ENCODE data around the gene CLDN24.
A peak's percentile ranks its signal among the peaks of the same experiment; 100 is the strongest.

The CLDN24 gene

DNA sequence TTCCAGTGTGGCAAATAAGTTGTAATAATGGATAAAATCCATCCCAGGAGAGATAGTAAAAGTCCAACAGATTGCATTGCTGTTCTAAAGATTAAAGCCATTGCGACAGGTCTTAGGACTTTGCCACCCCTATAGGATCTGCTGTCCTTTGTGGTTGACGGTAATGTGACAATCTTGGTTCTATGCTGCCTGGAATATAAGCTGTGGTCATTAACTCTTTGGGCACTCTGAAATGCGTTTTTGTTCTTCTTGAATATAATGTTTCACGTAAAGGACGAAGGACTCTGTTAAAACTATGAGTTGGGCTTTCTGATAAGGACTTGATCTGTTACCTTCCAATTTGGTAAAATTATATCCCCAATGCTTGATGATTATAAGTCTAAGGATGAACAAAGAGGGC lies at the start of gene CLDN24:
Gene CLDN24 (minus strand): TSS at position 101 of the 400 bp plus-strand sequence. CDS start 0 bp downstream, at position 101.
- Histone ChIP-seq H3K4me3 (no peak within 1 kb of the TSS), H3K9ac (ENCODE audit: insufficient read length) (no peak within 1 kb of the TSS), H3K9me3 (ENCODE audit: low read depth, low read length) (no peaks in the 10 kb centered on the region), H3K36me3 (ENCODE audit: insufficient read depth, low read length) (no peaks in the 10 kb centered on the region), H3K27ac (no peak within 1 kb of the TSS)
- no peak for DNase-seq (ENCODE audit: low read depth, low spot score)
- TF ChIP-seq FOXP2 (optimal IDR thresholded peaks at IDR 0.05; ENCODE audit: control extremely low read depth, extremely low read length, insufficient read depth) (no peak), EZH2 (IDR thresholded peaks at IDR 0.05) (no peak), POLR2AphosphoS5 (IDR thresholded peaks at IDR 0.05; ENCODE audit: borderline replicate concordance, low read depth, low read length) (no peak)

DNA sequence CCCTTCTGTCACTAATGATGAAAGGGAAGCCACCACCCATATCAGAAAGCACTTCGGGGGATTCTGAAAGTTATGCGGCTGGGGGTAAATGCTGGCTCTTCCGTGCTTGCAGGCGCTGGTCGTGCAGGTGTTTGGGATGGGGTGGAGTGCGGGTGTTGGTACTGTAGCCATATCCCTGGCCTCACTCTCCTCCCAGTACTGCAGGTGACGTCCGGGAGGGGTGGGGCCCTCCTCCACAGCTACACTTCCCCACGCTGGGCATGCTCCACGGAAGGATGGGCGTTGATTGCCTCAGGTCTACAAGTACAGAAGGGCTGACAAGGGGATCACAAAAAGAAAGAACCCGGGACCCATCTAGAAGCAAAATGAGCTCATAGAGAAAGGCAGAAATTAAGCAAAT lies 48.6 kb upstream of the CLDN24 start:
- no peak for DNase-seq (ENCODE audit: low read depth, low spot score)
- Histone ChIP-seq H3K4me3 (no peak overlapping the region), H3K9ac (ENCODE audit: insufficient read length) (no peak overlapping the region), H3K36me3 (ENCODE audit: insufficient read depth, low read length) (no peaks in the 10 kb centered on the region), H3K27ac (no peak overlapping the region), H3K9me3 (ENCODE audit: low read depth, low read length) (no peaks in the 10 kb centered on the region)
- TF ChIP-seq POLR2AphosphoS5 (IDR thresholded peaks at IDR 0.05; ENCODE audit: borderline replicate concordance, low read depth, low read length) (no peak), EZH2 (IDR thresholded peaks at IDR 0.05) (no peak), FOXP2 (optimal IDR thresholded peaks at IDR 0.05; ENCODE audit: control extremely low read depth, extremely low read length, insufficient read depth) (no peak)

DNA sequence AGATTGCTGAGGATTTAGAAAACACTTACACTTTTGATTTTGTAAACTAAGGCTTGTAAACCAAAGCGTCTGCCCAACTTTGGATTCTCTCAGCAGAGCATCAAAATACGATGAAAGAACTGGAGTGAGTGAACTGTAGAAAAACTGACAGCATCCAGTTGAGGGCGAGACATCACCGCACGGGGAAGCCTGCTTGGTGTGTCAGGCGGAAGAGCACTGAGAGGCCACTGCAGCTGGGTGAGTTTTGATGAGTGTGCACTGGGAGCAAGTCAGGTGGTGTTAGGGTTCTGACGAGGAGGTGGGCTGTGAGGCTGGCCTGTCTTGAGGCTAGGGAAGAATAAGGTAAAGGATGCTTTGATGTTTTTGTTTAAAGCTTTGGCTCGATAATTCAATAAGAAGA lies 46.8 kb upstream of the CLDN24 start:
- no peak overlapping the region for H3K27ac ChIP-seq
- no peaks in the 10 kb centered on the region for H3K9me3 ChIP-seq (ENCODE audit: low read depth, low read length)
- no peak for DNase-seq (ENCODE audit: low read depth, low spot score)
- no peak overlapping the region for H3K9ac ChIP-seq (ENCODE audit: insufficient read length)
- H3K4me3 ChIP-seq = no peak overlapping the region
- TF ChIP-seq EZH2 (IDR thresholded peaks at IDR 0.05) (no peak), FOXP2 (optimal IDR thresholded peaks at IDR 0.05; ENCODE audit: control extremely low read depth, extremely low read length, insufficient read depth) (no peak), POLR2AphosphoS5 (IDR thresholded peaks at IDR 0.05; ENCODE audit: borderline replicate concordance, low read depth, low read length) (no peak)
- H3K36me3 ChIP-seq (ENCODE audit: insufficient read depth, low read length) = no peaks in the 10 kb centered on the region

DNA sequence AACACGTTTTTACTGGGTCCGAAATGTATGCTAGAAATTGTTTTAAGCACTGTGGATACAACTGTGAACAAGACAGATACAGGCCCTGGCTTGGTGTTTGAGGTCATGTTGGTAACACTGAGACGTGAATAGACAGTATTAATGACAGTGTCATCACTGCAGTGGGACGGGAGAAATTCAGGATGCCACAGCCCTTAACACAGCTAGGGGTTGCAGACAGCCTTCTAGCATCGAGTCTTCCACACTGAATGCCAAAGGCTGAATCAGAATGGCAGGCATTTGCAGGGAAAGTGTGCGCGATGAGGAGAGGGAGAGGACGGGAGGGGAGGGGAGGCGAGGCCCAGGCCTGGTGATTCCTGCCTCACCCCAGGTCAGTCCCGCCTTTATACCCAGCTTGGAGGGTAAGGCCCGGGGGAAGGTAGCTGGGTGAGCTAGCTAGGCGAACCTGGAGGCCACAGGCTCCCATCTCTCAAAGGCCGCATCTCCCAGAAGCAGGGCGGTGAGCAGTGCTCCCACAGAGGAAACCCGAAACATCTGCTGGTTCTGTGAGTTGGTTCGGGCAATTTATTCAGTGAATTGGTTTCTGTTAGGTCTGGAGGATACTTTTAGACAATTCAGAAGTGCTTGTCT lies 44.1 kb upstream of the CLDN24 start:
- Histone ChIP-seq H3K27ac (no peak overlapping the region), H3K36me3 (ENCODE audit: insufficient read depth, low read length) (no peaks in the 10 kb centered on the region), H3K9me3 (ENCODE audit: low read depth, low read length) (no peaks in the 10 kb centered on the region), H3K4me3 (no peak overlapping the region), H3K9ac (ENCODE audit: insufficient read length) (no peak overlapping the region)
- DNase-seq (ENCODE audit: low read depth, low spot score) = no peak
- TF ChIP-seq POLR2AphosphoS5 (IDR thresholded peaks at IDR 0.05; ENCODE audit: borderline replicate concordance, low read depth, low read length) (no peak), FOXP2 (optimal IDR thresholded peaks at IDR 0.05; ENCODE audit: control extremely low read depth, extremely low read length, insufficient read depth) (no peak), EZH2 (IDR thresholded peaks at IDR 0.05) (no peak)

DNA sequence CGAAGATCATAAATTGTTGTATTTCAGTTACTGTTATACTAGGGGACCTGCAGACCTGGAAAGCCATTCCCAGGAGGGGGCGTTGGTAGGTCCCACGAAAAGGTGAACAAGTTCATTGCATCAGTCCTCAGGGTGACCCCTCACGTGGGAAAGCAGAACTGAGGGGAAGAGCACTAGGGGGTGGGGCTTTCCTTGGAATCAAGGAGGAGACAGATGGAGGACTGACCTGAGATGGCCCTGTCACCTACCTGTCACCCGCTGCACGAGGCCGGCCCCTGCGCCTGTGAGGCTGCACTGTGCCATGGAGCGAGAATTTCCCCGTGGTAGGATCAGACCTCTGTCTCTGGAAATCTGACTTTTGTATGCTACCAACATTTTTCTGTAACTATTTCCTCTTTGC lies 41.8 kb upstream of the CLDN24 start:
- Histone ChIP-seq H3K27ac (no peak overlapping the region), H3K9ac (ENCODE audit: insufficient read length) (no peak overlapping the region), H3K9me3 (ENCODE audit: low read depth, low read length) (no peaks in the 10 kb centered on the region), H3K36me3 (ENCODE audit: insufficient read depth, low read length) (no peaks in the 10 kb centered on the region), H3K4me3 (no peak overlapping the region)
- DNase-seq (ENCODE audit: low read depth, low spot score) = no peak
- TF ChIP-seq POLR2AphosphoS5 (IDR thresholded peaks at IDR 0.05; ENCODE audit: borderline replicate concordance, low read depth, low read length) (no peak), EZH2 (IDR thresholded peaks at IDR 0.05) (no peak), FOXP2 (optimal IDR thresholded peaks at IDR 0.05; ENCODE audit: control extremely low read depth, extremely low read length, insufficient read depth) (no peak)

DNA sequence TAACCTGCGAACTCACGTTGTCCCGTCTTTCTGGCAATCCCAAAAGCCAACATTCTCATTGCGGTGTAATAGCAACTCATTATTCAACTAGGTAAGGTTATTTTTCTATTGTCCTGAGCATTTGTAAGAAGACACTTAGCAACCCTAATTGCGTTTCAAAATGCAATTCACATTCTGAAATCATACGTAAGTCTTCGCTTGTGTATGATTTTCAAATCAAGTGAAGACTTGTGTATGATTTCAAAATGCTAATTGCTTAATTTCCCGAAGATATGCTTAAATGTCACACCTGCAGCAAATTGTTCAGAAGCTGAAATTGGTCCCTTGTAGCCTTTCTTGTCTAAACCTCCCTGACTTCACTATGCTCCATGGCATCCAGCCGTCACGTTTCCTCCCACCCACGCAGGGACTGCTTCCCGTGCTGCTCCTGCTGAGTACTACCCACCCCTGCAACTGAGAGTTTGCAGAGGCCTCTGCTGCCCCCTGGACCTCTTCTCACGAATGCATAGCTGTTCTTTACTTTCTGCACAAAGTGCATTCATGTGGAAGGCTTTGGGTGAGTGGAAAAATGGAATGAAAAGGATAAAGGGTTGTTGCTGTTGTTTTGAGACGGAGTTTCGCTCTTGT lies 40.8 kb upstream of the CLDN24 start:
- peak; percentile 0 for DNase-seq (ENCODE audit: low read depth, low spot score)

DNA sequence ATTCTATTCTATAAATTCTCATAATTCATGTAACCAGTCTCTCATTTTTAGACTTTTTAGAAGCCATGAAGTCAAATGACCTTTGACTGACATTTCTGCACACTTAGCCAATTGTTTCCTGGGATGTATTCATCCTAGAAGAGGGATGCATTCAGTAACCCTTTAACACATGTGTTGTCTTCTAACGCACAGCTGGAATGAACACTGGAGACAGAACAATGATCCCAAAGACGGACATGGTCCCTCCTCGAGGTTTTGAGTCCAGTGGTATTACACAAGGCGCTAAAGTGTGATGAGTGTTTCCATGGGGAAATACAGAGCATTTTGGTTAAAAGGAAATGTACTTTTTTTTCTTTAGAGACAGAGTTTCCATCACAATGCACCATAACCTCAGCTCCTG lies 39.8 kb upstream of the CLDN24 start:
- H3K27ac ChIP-seq = no peak overlapping the region
- TF ChIP-seq EZH2 (IDR thresholded peaks at IDR 0.05) = no peak
- no peak for TF ChIP-seq POLR2AphosphoS5 (IDR thresholded peaks at IDR 0.05; ENCODE audit: borderline replicate concordance, low read depth, low read length)
- TF ChIP-seq FOXP2 (optimal IDR thresholded peaks at IDR 0.05; ENCODE audit: control extremely low read depth, extremely low read length, insufficient read depth) = no peak
- no peak for DNase-seq (ENCODE audit: low read depth, low spot score)
- no peak overlapping the region for H3K4me3 ChIP-seq
- no peaks in the 10 kb centered on the region for H3K9me3 ChIP-seq (ENCODE audit: low read depth, low read length)
- H3K9ac ChIP-seq (ENCODE audit: insufficient read length) = no peak overlapping the region
- no peaks in the 10 kb centered on the region for H3K36me3 ChIP-seq (ENCODE audit: insufficient read depth, low read length)

More for the DNA sequence above, 40.8 kb upstream of the CLDN24 start:
- Histone ChIP-seq H3K4me3 (no peak overlapping the region), H3K9ac (ENCODE audit: insufficient read length) (no peak overlapping the region), H3K27ac (no peak overlapping the region), H3K9me3 (ENCODE audit: low read depth, low read length) (no peaks in the 10 kb centered on the region), H3K36me3 (ENCODE audit: insufficient read depth, low read length) (no peaks in the 10 kb centered on the region)
- no peak for TF ChIP-seq POLR2AphosphoS5 (IDR thresholded peaks at IDR 0.05; ENCODE audit: borderline replicate concordance, low read depth, low read length)

DNA sequence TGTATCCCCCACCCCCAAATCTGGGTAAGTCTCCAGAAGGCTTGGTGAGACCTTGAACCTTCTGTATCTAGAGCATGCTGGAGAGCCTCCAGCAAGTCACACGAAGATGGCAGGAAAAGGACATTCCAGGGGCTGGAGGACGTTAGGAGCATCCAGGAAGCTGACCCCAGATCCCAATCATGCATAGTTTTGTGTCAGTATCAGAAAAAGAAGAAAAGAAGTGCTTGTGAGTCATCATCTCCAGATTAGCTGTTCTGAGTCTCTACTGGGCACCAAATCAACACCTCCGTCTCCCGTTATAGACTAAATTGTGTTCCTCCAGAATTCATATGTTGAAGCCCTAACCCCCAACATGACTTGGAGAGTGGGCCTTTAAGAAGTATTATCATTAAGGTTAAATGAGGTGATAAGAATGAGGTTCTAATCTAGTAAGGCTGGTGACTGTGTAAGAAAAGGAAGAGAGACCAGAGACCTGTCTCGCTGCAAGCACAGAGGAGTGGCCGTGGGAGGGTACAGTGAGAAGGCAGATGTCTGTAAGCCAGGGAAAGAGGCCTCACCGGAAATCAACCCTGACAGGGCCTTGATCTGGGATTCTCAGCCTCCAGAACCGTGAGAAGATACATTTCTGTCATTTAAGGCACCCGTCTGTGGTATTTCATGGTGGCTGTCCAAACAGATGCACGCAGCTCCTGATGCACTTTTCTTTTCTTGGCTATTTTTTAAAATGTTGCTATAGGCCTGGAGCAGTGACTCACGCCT lies 38.1 kb upstream of the CLDN24 start:
- no peak for TF ChIP-seq POLR2AphosphoS5 (IDR thresholded peaks at IDR 0.05; ENCODE audit: borderline replicate concordance, low read depth, low read length)
- no peak for TF ChIP-seq FOXP2 (optimal IDR thresholded peaks at IDR 0.05; ENCODE audit: control extremely low read depth, extremely low read length, insufficient read depth)
- TF ChIP-seq EZH2 (IDR thresholded peaks at IDR 0.05) = no peak
- Histone ChIP-seq H3K4me3 (no peak overlapping the region), H3K36me3 (ENCODE audit: insufficient read depth, low read length) (no peaks in the 10 kb centered on the region), H3K9me3 (ENCODE audit: low read depth, low read length) (no peaks in the 10 kb centered on the region), H3K9ac (ENCODE audit: insufficient read length) (no peak overlapping the region), H3K27ac (no peak overlapping the region)
- no peak for DNase-seq (ENCODE audit: low read depth, low spot score)

Data from SK-N-MC (cell line).